Thoracic aorta (tissue), 2 donors: ENCODE results near the gene RPTOR. TPM values are rescaled to one million over a fixed set of nuclear protein-coding genes. Genes with fewer than 3 reads are reported as not detected.
"Not testable (repeated sequence)": the region's sequence is repeated elsewhere in the genome, so short reads cannot be mapped to it uniquely, and the experiment has no call there.

Source experiments
- ATAC-seq: fragments of 150-250 bp; one replicate; pipeline ENCODE4 v1.8.0; 2017; ENCODE audit warnings: low read depth; ENCODE audit not compliant: insufficient number of reproducible peaks, low FRiP score
- DNase-seq: peaks from one replicate; pipeline ENCODE4 v3.0.0-alpha.2; 2020; ENCODE audit warnings: low spot score
- H3K27ac ChIP-seq, 2 donors: fragments of 200-600 bp; sonication (generic); 1 replicate in 1 of 2; 2 replicates in 1 of 2; pipeline ENCODE4 v1.5.1; 2016; ENCODE audit warnings: mild to moderate bottlenecking in 2 of 2, moderate library complexity in 2 of 2
- H3K27me3 ChIP-seq: fragments of 200-600 bp; sonication (generic); replicated peaks from 2 replicates; pipeline ENCODE4 v1.6.0; 2016; ENCODE audit warnings: mild to moderate bottlenecking; ENCODE audit not compliant: insufficient read depth
- H3K36me3 ChIP-seq: fragments of 200-600 bp; sonication (generic); one replicate; pipeline ENCODE4 v1.5.1; 2016
- H3K4me1 ChIP-seq, 2 donors: fragments of 200-600 bp; sonication (generic); 1 replicate in 1 of 2; 2 replicates in 1 of 2; pipeline versions ENCODE4 v1.5.1 to v1.6.0; 2016; ENCODE audit warnings: low read depth in 2 of 2, mild to moderate bottlenecking in 1 of 2; ENCODE audit not compliant: control insufficient read depth in 1 of 2
- H3K4me3 ChIP-seq: fragments of 200-600 bp; sonication (generic); 2 replicates; pipeline ENCODE4 v1.5.1; 2016; ENCODE audit warnings: mild to moderate bottlenecking
- H3K9me3 ChIP-seq: fragments of 200-600 bp; sonication (generic); 2 replicates; pipeline ENCODE4 v1.5.1; 2016
- total RNA-seq, 2 donors: library from RNA; depleted of rRNA; stranded (reverse); fragments of >200 nt; gene quantifications; one replicate each; pipeline versions ENCODE4 v1.1.0 to v1.2.3, GENCODE V29; 2016
- TF ChIP-seq, protein P1 (sequence below): fragments of 200-600 bp; sonication (generic); IDR thresholded peaks from one replicate; pipeline ENCODE4 v1.5.1; 2019; ENCODE audit warnings: antibody characterized with exemption

The RPTOR gene
- total RNA-seq, 2 donors from 2014 or later = 42.0 to 47.4 TPM

DNA sequence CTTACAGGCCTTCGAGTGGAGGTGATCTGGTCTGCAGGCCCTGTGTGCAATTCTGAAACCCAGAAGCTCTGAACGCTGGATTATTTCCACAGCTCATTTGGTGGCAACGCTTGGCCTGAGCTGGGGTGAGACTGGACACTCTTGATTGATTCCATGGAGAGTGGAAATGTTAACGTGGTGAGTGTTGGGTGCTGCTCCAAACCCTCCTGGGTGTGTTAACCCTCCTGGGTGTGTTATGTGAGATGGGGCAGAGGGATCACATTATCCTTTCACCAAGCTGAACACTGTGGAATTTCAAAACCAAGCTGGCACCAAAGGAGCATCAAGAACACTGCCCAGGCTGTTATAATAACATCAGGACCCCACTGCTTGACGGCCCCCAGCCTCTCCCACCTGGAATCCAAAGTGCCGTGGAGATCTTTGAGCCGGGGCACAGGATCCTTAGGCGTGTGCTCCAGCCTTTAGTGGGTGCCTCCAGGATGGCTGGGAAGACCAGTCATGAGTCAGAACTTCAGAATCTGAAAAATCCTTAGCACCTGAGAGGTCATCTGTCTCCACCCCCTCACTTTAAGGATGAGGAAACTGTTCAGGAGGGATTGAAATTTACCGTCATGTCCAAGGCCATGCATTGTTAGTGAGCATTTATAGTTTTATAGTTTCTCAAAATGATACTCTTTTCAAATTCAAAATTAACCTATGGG, 75.0 kb downstream of the RPTOR start:
- Histone ChIP-seq H3K4me1 (peaks cover 0 to 4% of the 10 kb centered on the region in 2 donors), H3K4me3 (no peak overlapping the region)
- TF ChIP-seq, protein P1, sequence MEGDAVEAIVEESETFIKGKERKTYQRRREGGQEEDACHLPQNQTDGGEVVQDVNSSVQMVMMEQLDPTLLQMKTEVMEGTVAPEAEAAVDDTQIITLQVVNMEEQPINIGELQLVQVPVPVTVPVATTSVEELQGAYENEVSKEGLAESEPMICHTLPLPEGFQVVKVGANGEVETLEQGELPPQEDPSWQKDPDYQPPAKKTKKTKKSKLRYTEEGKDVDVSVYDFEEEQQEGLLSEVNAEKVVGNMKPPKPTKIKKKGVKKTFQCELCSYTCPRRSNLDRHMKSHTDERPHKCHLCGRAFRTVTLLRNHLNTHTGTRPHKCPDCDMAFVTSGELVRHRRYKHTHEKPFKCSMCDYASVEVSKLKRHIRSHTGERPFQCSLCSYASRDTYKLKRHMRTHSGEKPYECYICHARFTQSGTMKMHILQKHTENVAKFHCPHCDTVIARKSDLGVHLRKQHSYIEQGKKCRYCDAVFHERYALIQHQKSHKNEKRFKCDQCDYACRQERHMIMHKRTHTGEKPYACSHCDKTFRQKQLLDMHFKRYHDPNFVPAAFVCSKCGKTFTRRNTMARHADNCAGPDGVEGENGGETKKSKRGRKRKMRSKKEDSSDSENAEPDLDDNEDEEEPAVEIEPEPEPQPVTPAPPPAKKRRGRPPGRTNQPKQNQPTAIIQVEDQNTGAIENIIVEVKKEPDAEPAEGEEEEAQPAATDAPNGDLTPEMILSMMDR = no peak

DNA sequence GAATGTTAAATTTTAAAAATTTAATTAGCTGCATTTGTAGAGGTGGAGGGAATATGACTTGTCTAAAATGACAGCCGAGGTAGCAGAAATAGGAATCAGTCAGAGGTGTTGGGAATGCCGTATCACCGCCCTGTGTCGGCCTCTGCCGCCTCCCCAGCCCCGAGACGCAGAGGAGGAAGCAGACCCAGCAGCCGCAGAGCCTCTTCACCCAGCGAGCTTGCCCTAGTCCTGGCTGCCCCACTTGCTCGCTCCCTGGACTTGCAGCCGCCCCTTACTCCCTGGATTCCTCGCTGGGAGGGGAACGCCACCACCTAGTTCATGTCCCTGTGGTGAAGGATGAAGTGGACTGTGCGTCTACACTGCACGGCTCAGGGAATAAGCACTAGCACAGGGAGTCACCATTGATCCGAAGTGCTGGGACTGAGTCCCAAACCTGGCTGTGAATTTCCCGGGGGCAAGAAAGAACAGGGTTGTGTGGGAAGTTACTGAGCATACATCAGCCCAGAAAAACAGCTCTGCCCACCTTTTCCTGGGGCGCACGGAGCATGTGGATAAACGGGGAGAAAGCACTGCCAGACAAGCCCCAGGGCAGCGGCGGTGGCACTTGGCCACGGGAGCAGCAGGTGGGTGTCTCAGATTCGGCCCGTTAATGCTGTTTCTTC, 76.8 kb downstream of the RPTOR start:
- DNase-seq = no peak

More for the DNA sequence above, 75.0 kb downstream of the RPTOR start:
- Histone ChIP-seq H3K9me3 (no peaks in the 10 kb centered on the region), H3K36me3 (no peaks in the 10 kb centered on the region), H3K27me3 (no peaks in the 10 kb centered on the region), H3K27ac (no peak overlapping the region)
- no peak for ATAC-seq
- DNase-seq = no peak

DNA sequence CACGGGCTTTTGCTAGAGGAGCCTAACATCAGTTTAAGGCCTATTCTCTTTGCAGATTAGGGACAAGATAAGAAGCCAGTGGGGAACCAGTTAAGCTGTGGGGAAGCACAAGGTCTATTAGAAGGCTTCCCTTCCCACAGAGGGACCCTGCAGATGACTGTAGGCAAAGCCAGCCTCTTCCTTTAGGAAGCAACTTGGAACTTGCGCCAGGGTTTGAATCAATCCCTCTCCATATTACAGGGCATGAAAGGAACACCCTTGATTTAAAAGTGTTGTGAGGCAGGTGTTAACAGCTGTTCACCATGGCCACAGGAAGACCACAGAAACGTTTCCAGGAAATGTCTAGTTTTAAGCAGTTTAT, 77.3 kb downstream of the RPTOR start:
- Histone ChIP-seq H3K27me3 (no peaks in the 10 kb centered on the region), H3K36me3 (peaks cover 2% of the 10 kb centered on the region), H3K4me1 (no peaks in the 10 kb centered on the region), H3K4me3 (no peak overlapping the region), H3K27ac (no peak overlapping the region), H3K9me3 (no peaks in the 10 kb centered on the region)
- TF ChIP-seq, protein P1 = no peak
- DNase-seq (no peak), ATAC-seq (no peak)

More for the DNA sequence above, 76.8 kb downstream of the RPTOR start:
- TF ChIP-seq, protein P1 = no peak
- Histone ChIP-seq H3K4me1 (peaks cover 0 to 3% of the 10 kb centered on the region in 2 donors), H3K9me3 (no peaks in the 10 kb centered on the region), H3K27ac (no peak overlapping the region), H3K27me3 (no peaks in the 10 kb centered on the region), H3K4me3 (no peak overlapping the region), H3K36me3 (no peaks in the 10 kb centered on the region)
- no peak for ATAC-seq

DNA sequence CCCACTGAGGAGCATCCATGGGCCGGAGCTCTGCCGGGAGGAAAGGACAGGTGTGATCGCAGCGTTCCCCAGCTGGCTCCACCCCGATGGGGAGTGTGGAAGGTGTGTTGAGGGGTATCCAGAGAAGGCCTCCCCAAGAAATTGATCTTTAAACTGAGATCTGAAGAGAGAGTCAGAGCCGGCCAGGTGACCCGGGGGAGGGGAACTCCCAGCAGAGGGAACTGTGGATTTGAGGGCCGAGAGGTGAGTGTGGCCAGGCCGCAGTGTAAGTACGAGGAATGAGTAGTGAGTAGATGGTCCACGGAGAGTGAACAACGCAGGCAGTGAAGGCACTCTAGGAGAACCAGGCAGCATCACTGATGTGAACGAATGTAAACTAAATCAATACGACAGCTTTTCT, 80.2 kb downstream of the RPTOR start:
- Histone ChIP-seq H3K36me3 (peaks cover 2% of the 10 kb centered on the region), H3K27ac (no peak overlapping the region), H3K4me3 (no peak overlapping the region), H3K27me3 (no peaks in the 10 kb centered on the region), H3K4me1 (no peaks in the 10 kb centered on the region), H3K9me3 (no peaks in the 10 kb centered on the region)
- TF ChIP-seq, protein P1 = no peak
- ATAC-seq (no peak), DNase-seq (no peak)

DNA sequence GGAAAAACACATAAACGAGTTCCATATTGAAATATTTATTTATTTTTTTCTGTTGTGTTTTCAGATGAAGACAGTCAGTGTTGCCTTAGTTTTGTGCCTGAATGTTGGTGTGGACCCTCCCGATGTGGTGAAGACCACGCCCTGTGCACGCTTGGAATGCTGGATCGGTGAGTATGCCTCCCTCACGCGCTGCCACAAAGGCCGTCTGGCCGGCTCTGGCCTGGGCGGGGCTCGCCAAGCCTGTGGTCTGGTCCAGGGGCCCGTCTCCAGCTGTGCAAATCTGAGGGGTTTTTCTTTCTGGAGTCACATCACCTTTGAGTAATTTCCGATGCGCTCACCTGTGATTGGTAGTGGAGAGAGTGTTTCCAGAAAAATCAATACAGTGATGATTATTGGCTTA, 81.0 kb downstream of the RPTOR start:
- peaks cover 2% of the 10 kb centered on the region for H3K36me3 ChIP-seq
- H3K4me3 ChIP-seq = no peak overlapping the region
- H3K27ac ChIP-seq = no peak overlapping the region
- TF ChIP-seq, protein P1 = no peak
- H3K4me1 ChIP-seq = no peaks in the 10 kb centered on the region
- no peaks in the 10 kb centered on the region for H3K9me3 ChIP-seq
- DNase-seq = no peak
- ATAC-seq = no peak
- no peaks in the 10 kb centered on the region for H3K27me3 ChIP-seq

DNA sequence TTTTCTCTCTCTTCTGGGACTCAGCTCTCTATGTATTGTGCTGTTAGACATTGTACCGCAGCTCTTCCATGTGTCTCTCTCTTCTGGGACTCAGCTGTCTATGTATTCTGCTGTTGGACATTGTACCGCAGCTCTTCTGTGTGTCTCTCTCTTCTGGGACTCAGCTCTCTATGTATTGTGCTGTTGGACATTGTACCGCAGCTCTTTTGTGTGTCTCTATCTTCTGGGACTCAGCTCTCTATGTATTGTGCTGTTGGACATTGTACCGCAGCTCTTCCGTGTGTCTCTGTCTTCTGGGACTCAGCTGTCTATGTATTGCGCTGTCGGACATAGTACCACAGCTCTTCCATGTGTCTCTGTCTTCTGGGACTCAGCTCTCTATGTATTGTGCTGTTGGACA, 84.2 kb downstream of the RPTOR start:
- not testable (repeated sequence) for H3K4me3 ChIP-seq, H3K27ac ChIP-seq, H3K9me3 ChIP-seq, DNase-seq, ATAC-seq, H3K36me3 ChIP-seq, H3K27me3 ChIP-seq, H3K4me1 ChIP-seq
